Activated B cell treated with CpG ODN at 0.5 μM for 24 hours (primary cell): ENCODE measurements around the gene NUDT6. TPM values are rescaled to one million over a fixed set of nuclear protein-coding genes. Genes with fewer than 3 reads are reported as not detected.

Experiments
- ATAC-seq: fragments of 200-7000 bp; cut with Tn5 transposase; one replicate; pipeline ENCODE4 v1.10.0; 2021; ENCODE audit warnings: low read depth, mild to moderate bottlenecking, moderate library complexity
- CTCF ChIA-PET: fragments of 350-600 bp; sonication (Branson Sonifier 250); formaldehyde crosslinking; loops from one replicate; lab custom pipeline; 2021; ENCODE audit warnings: antibody characterized with exemption; lab: Charles Lee
- POLR2A ChIA-PET: fragments of 350-600 bp; sonication (Branson Sonifier 250); formaldehyde crosslinking; loops from one replicate; lab custom pipeline; 2021; ENCODE audit warnings: antibody characterized with exemption; lab: Charles Lee
- DNase-seq: peaks from one replicate; pipeline ENCODE4 v3.0.0; 2022
- H3K27ac Mint-ChIP-seq: one replicate; pipeline ENCODE4 v1.8.0; 2020; ENCODE audit warnings: mixed read lengths
- H3K27me3 Mint-ChIP-seq: one replicate; pipeline ENCODE4 v1.8.0; 2021; ENCODE audit warnings: mixed read lengths
- H3K36me3 Mint-ChIP-seq: one replicate; pipeline ENCODE4 v1.8.0; 2021; ENCODE audit warnings: low read depth, mixed read lengths
- H3K4me1 Mint-ChIP-seq: one replicate; pipeline ENCODE4 v1.8.0; 2021; ENCODE audit warnings: mixed read lengths
- H3K4me3 Mint-ChIP-seq: one replicate; pipeline ENCODE4 v1.8.0; 2020; ENCODE audit warnings: mild to moderate bottlenecking, mixed read lengths
- H3K9me3 Mint-ChIP-seq: one replicate; pipeline ENCODE4 v1.8.0; 2020; ENCODE audit warnings: mixed read lengths
- intact Hi-C: fragments of 100-400 bp; cut with micrococcal nuclease; formaldehyde crosslinking; loops from one replicate; pipeline ENCODE4 v1.15.1; 2024
- total RNA-seq: library from RNA; stranded (reverse); gene quantifications from 2 replicates; pipeline ENCODE4 v1.2.3, GENCODE V29; 2022
- TF ChIP-seq, protein P1 (sequence below): fragments of 200-600 bp; IDR thresholded peaks from one replicate; pipeline ENCODE4 v1.8.0; 2022; ENCODE audit warnings: antibody characterized with exemption, mild to moderate bottlenecking

Gene NUDT6, protein sequence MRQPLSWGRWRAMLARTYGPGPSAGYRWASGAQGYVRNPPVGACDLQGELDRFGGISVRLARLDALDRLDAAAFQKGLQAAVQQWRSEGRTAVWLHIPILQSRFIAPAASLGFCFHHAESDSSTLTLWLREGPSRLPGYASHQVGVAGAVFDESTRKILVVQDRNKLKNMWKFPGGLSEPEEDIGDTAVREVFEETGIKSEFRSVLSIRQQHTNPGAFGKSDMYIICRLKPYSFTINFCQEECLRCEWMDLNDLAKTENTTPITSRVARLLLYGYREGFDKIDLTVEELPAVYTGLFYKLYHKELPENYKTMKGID
- total RNA-seq: 2.4 and 2.5 TPM in 2 replicates

DNA sequence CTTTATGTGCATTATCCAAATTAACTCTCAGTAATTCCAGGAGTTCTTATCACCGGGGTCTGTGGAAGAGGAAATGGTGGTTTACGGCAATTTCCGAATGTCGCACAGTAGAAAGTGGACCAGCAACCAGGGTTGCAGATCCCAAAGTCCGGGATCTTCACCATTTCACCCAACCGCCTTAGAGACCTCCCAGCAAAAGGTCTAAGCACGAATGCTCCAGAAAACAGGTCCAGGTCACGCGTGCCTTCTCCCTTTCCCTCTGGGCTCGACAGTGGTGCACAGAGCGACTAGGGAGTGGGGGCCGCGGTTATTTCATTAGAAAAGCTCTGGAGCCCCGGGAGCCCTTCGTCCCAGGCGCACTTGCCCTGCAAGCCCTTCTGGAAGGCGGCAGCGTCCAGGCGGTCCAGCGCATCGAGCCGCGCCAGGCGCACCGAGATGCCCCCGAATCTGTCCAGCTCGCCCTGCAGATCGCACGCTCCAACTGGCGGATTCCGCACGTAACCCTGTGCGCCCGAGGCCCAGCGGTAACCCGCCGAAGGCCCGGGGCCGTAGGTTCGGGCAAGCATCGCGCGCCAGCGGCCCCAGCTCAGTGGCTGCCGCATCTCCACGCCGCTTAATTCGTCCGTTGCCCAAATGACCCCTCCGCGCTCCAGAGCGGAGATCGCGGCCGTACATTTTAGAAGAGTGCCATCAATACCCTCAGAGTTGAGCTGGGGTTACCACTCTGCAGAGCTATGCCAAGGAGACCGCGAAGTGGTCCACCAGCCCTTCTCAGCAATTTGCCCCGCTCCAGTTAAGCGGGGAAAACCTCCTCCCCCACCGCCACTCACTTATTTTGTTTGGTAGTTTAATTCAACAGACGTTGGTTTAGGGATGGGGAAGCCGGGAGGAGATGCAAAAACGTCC is at the start of gene NUDT6:
NUDT6 (minus strand) TSS at position 627 of the 906 bp plus-strand sequence; CDS start at position 602, 25 bp downstream.
- ATAC-seq: peak; percentile 51
- H3K27ac Mint-ChIP-seq: peak within 1 kb of the TSS; percentile 91
- DNase-seq: peak; percentile 34
- H3K27me3 Mint-ChIP-seq: no peaks in the 10 kb centered on the region
- H3K4me3 Mint-ChIP-seq: peak within 1 kb of the TSS; percentile 98
- H3K4me1 Mint-ChIP-seq: peaks cover 13% of the 10 kb centered on the region
- peaks cover 10% of the 10 kb centered on the region for H3K36me3 Mint-ChIP-seq
- intact Hi-C loops: loop anchor here (1.0 to 10.0 kb wide), 7 partner anchors 94 to 1343 kb away; partner anchors contain the start of genes BBS7, BLTP1, CCNA2 and EXOSC9
- H3K9me3 Mint-ChIP-seq: no peaks in the 10 kb centered on the region
- ChIA-PET POLR2A (interaction anchor here (0.8 to 1.1 kb wide), 2 partner anchors 164 to 190 kb away, joined by 3 to 5 read pairs; partner anchors contain the start of gene BBS12), CTCF (interaction anchor here (0.6 to 3.1 kb wide), 3 partner anchors 9 to 165 kb away, joined by 3 to 16 read pairs (median 4); no protein-coding TSS in a partner anchor)
- TF ChIP-seq, protein P1, sequence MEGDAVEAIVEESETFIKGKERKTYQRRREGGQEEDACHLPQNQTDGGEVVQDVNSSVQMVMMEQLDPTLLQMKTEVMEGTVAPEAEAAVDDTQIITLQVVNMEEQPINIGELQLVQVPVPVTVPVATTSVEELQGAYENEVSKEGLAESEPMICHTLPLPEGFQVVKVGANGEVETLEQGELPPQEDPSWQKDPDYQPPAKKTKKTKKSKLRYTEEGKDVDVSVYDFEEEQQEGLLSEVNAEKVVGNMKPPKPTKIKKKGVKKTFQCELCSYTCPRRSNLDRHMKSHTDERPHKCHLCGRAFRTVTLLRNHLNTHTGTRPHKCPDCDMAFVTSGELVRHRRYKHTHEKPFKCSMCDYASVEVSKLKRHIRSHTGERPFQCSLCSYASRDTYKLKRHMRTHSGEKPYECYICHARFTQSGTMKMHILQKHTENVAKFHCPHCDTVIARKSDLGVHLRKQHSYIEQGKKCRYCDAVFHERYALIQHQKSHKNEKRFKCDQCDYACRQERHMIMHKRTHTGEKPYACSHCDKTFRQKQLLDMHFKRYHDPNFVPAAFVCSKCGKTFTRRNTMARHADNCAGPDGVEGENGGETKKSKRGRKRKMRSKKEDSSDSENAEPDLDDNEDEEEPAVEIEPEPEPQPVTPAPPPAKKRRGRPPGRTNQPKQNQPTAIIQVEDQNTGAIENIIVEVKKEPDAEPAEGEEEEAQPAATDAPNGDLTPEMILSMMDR: no peak

- DNase-seq: no peak
- TF ChIP-seq, protein P1: no peak
- Mint-ChIP-seq H3K4me1 (no peaks in the 10 kb centered on the region), H3K9me3 (no peaks in the 10 kb centered on the region), H3K27me3 (no peaks in the 10 kb centered on the region), H3K27ac (no peak overlapping the region), H3K4me3 (no peak overlapping the region), H3K36me3 (peaks cover 16% of the 10 kb centered on the region)
- intact Hi-C loops: no loop called here
- CTCF ChIA-PET: no interaction called here
- no peak for ATAC-seq
- POLR2A ChIA-PET: no interaction called here
Observed at GRCh38 chr4:122968227-122968812, 45.9 kb upstream of the NUDT6 start.

- DNase-seq: no peak
- no peaks in the 10 kb centered on the region for H3K4me1 Mint-ChIP-seq
- no peak for ATAC-seq
- no peak overlapping the region for H3K27ac Mint-ChIP-seq
- ChIA-PET POLR2A (no interaction called here), CTCF (no interaction called here)
- H3K4me3 Mint-ChIP-seq: no peak overlapping the region
- H3K9me3 Mint-ChIP-seq: no peaks in the 10 kb centered on the region
- H3K27me3 Mint-ChIP-seq: no peaks in the 10 kb centered on the region
- H3K36me3 Mint-ChIP-seq: peaks cover 21% of the 10 kb centered on the region
- intact Hi-C loops: no loop called here
- TF ChIP-seq, protein P1: no peak
Observed at GRCh38 chr4:122967231-122967630, 44.8 kb upstream of the NUDT6 start.

DNA sequence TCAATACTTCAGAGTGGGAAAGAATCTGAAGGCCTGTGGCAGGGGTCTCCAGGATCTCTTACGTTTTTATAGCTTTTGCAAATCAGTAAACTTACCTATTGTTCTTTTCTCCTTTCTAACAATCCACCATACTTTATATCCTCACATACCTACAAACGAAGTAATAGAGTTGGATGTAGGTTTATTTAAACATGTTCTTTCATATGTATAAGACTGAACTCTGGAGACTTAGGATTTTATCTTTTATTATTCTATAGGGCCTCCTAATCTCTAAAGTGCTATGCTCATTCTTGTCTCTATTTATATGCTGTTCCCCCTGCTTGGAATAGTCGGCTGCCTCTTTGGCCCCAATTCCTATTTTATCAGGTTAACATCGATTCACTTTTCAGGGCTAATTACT is 43.8 kb upstream of the NUDT6 start:
- H3K27me3 Mint-ChIP-seq: no peaks in the 10 kb centered on the region
- intact Hi-C loops: no loop called here
- TF ChIP-seq, protein P1: no peak

More for the DNA sequence above, 43.8 kb upstream of the NUDT6 start:
- no peak overlapping the region for H3K4me3 Mint-ChIP-seq
- peaks cover 26% of the 10 kb centered on the region for H3K36me3 Mint-ChIP-seq
- POLR2A ChIA-PET: no interaction called here
- CTCF ChIA-PET: no interaction called here
- no peaks in the 10 kb centered on the region for H3K9me3 Mint-ChIP-seq
- ATAC-seq (no peak), DNase-seq (no peak)
- H3K27ac Mint-ChIP-seq: no peak overlapping the region
- no peaks in the 10 kb centered on the region for H3K4me1 Mint-ChIP-seq
